GM21528 (cell line): Measurements from ENCODE around the gene YWHAE.
"Not testable (repeated sequence)": the region's sequence is repeated elsewhere in the genome, so short reads cannot be mapped to it uniquely, and the experiment has no call there.

Source experiments
- ATAC-seq: cut with Tn5 transposase; IDR thresholded peaks from one replicate; pipeline ENCODE4 v1.9.1; 2021; ENCODE audit warnings: mild to moderate bottlenecking, moderate library complexity; ENCODE audit not compliant: unreplicated experiment, low FRiP score

YWHAE gene

GRCh38 chr17:1399679-1400512, at the start of gene YWHAE:
Gene YWHAE, minus strand, starts transcription at chr17:1400222. Its CDS starts 112 bp downstream, at chr17:1400110.
- peak; percentile 89 for ATAC-seq

GRCh38 chr17:1449412-1449967, 49.5 kb upstream of the YWHAE start:
- no peak for ATAC-seq

GRCh38 chr17:1447052-1447451, 47.0 kb upstream of the YWHAE start:
- ATAC-seq = no peak

GRCh38 chr17:1446201-1446600, 46.2 kb upstream of the YWHAE start:
- ATAC-seq = no peak

- ATAC-seq = not testable (repeated sequence)
These were observed 45.7 kb upstream of the YWHAE start for GRCh38 chr17:1445695-1446094.

- not testable (repeated sequence) for ATAC-seq
These were observed 42.7 kb upstream of the YWHAE start for GRCh38 chr17:1442721-1443120.

GRCh38 chr17:1442187-1442586, 42.2 kb upstream of the YWHAE start:
- ATAC-seq = no peak

- ATAC-seq = no peak
These were observed 40.9 kb upstream of the YWHAE start for GRCh38 chr17:1440921-1441320.

- ATAC-seq = no peak
These were observed 38.6 kb upstream of the YWHAE start for GRCh38 chr17:1438593-1439083.

GRCh38 chr17:1435326-1435725, 35.3 kb upstream of the YWHAE start:
- no peak for ATAC-seq

- ATAC-seq = no peak
These were observed 34.1 kb upstream of the YWHAE start for GRCh38 chr17:1434150-1434549.

GRCh38 chr17:1431631-1432104, 31.6 kb upstream of the YWHAE start:
- no peak for ATAC-seq

GRCh38 chr17:1423456-1424135, 23.6 kb upstream of the YWHAE start:
- ATAC-seq = no peak

GRCh38 chr17:1422885-1423284, 22.9 kb upstream of the YWHAE start:
- ATAC-seq = no peak

- ATAC-seq = no peak
These were observed 21.4 kb upstream of the YWHAE start for GRCh38 chr17:1421470-1421869.

- no peak for ATAC-seq
These were observed 21.0 kb upstream of the YWHAE start for GRCh38 chr17:1420981-1421380.

- no peak for ATAC-seq
These were observed 20.1 kb upstream of the YWHAE start for GRCh38 chr17:1420163-1420562.

- not testable (repeated sequence) for ATAC-seq
These were observed 18.5 kb upstream of the YWHAE start for GRCh38 chr17:1418476-1418875.

GRCh38 chr17:1416414-1416813, 16.4 kb upstream of the YWHAE start:
- ATAC-seq = no peak

GRCh38 chr17:1414634-1415033, 14.6 kb upstream of the YWHAE start:
- ATAC-seq = no peak

GRCh38 chr17:1414001-1414574, 14.1 kb upstream of the YWHAE start:
- no peak for ATAC-seq
